ENCODE data around the gene USP9X.
"Not testable (repeated sequence)": the region's sequence is repeated elsewhere in the genome, so short reads cannot be mapped to it uniquely, and the experiment has no call there.

- not testable (repeated sequence) for TF ChIP-seq CTCF (IDR thresholded peaks at IDR 0.05); ZFX (IDR thresholded peaks at IDR 0.05; ENCODE audit: borderline replicate concordance)
Measured at GRCh38 chrX:41282307-41282706, 197.1 kb downstream of the USP9X start.

Data from 22Rv1 (cell line).